Measurements from ENCODE around the gene RFNG.

The RFNG gene

GRCh38 chr17:82094931-82095776, 43.5 kb upstream of the RFNG start:
- Histone ChIP-seq H3K27me3 (ENCODE audit: insufficient read depth, low read depth) (no peaks in the 10 kb centered on the region), H2AFZ (ENCODE audit: low read depth) (no peak overlapping the region), H3K79me2 (ENCODE audit: insufficient read depth, low read depth) (peaks cover 41% of the 10 kb centered on the region), H3K36me3 (ENCODE audit: insufficient read depth) (peaks cover 24% of the 10 kb centered on the region; the same call in 1 of the 2 replicates), H3K4me2 (no peak overlapping the region), H4K20me1 (ENCODE audit: insufficient read depth) (peaks cover 13% of the 10 kb centered on the region; the same call in 1 of the 2 replicates), H3K27ac (no peak overlapping the region; the same call in 1 of the 2 replicates), H3K9ac (no peak overlapping the region), H3K4me3 (IDR thresholded peaks at IDR 0.05; ENCODE audit: insufficient read depth, low read depth, low read length) (no peak overlapping the region), H3K4me1 (ENCODE audit: low read depth, poor library complexity, severe bottlenecking) (peaks cover 27% of the 10 kb centered on the region)
- no peak for TF ChIP-seq CTCF (conservative IDR thresholded peaks at IDR 0.05; ENCODE audit: low read depth, low read length)

DNA sequence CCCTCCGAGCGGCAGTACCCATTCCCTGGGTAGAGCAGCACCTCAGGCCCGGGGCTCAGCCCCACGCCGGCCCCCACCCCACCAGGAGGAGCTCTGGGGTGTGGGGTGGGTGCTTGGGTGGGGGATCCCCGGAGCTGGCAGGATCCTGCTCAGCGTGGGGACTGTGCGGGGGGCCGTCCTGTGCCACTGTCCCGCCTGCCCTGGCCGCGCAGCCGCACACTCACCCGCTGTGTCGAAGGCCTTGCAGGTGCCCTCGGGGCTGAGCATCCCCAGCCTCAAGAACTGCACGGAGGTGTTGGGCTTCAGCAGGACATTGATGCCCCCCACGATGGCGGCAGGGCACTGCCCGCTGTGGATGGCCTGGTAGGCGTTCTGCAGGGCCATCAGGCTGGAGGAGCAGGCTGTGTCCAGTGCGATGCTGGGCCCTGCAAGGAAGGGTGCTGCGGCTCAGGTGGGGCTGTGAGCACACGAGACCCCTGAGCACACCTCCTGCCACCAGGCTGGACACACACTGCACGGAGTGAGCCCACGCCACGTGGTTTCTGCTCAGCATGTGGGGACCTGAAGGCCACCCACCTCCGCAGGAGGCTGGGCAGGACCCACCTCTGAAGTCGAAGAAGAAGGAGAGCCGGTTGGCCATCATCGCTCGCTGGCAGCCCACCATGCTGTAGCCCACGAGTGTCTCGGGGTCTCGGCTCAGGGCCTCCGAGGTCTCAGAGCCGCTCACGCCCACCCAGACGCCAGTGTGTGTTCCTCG, 41.6 kb upstream of the RFNG start:
- Histone ChIP-seq H3K4me2 (no peak overlapping the region), H3K4me3 (IDR thresholded peaks at IDR 0.05; ENCODE audit: insufficient read depth, low read depth, low read length) (no peak overlapping the region), H2AFZ (ENCODE audit: low read depth) (no peak overlapping the region), H3K27me3 (ENCODE audit: insufficient read depth, low read depth) (no peaks in the 10 kb centered on the region), H3K79me2 (ENCODE audit: insufficient read depth, low read depth) (peaks cover 34% of the 10 kb centered on the region), H4K20me1 (ENCODE audit: insufficient read depth) (peaks cover 13% of the 10 kb centered on the region; the same call in 1 of the 2 replicates), H3K9ac (no peak overlapping the region), H3K36me3 (ENCODE audit: insufficient read depth) (peaks cover 24% of the 10 kb centered on the region; the same call in 1 of the 2 replicates), H3K27ac (no peak overlapping the region), H3K4me1 (ENCODE audit: low read depth, poor library complexity, severe bottlenecking) (peaks cover 17% of the 10 kb centered on the region)
- no peak for TF ChIP-seq CTCF (conservative IDR thresholded peaks at IDR 0.05; ENCODE audit: low read depth, low read length)

- Histone ChIP-seq H3K79me2 (ENCODE audit: insufficient read depth, low read depth) (peaks cover 30% of the 10 kb centered on the region), H3K9ac (no peak overlapping the region), H3K27ac (no peak overlapping the region), H4K20me1 (ENCODE audit: insufficient read depth) (peaks cover 13% of the 10 kb centered on the region; the same call in 1 of the 2 replicates), H3K4me2 (no peak overlapping the region), H2AFZ (ENCODE audit: low read depth) (no peak overlapping the region), H3K4me1 (ENCODE audit: low read depth, poor library complexity, severe bottlenecking) (peaks cover 17% of the 10 kb centered on the region), H3K4me3 (IDR thresholded peaks at IDR 0.05; ENCODE audit: insufficient read depth, low read depth, low read length) (no peak overlapping the region), H3K36me3 (ENCODE audit: insufficient read depth) (peaks cover 24% of the 10 kb centered on the region; the same call in 1 of the 2 replicates), H3K27me3 (ENCODE audit: insufficient read depth, low read depth) (no peaks in the 10 kb centered on the region)
- no peak for TF ChIP-seq CTCF (conservative IDR thresholded peaks at IDR 0.05; ENCODE audit: low read depth, low read length)
Observed at GRCh38 chr17:82092628-82092994, 41.0 kb upstream of the RFNG start.

DNA sequence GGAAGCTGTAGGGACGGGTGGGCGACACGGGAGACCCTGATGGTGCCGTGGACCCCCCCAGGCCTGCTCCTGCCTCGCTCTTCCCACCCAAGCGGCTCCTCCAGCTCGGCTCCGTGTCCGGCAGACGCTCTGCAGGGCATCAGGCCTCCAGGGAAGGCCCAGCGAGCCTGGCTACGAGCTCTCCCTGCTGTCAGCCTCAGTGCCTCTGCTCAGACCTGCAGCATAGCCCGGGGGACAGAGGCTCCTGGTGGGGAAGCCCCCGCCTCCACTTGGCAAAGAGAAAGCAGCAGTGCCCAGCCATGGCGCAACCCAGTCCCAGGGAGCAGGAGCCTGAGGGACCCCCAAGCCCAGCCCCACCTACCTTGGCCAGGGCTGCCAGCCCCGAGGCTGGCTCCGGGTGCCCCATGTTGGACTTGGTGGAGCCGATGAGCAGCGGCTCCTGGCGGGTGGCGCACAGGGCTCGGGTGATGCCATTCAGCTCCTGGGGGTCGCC, 40.5 kb upstream of the RFNG start:
- Histone ChIP-seq H3K4me2 (no peak overlapping the region), H3K27me3 (ENCODE audit: insufficient read depth, low read depth) (no peaks in the 10 kb centered on the region), H3K79me2 (ENCODE audit: insufficient read depth, low read depth) (peaks cover 25% of the 10 kb centered on the region), H3K36me3 (ENCODE audit: insufficient read depth) (peaks cover 24% of the 10 kb centered on the region; the same call in 1 of the 2 replicates), H3K4me3 (IDR thresholded peaks at IDR 0.05; ENCODE audit: insufficient read depth, low read depth, low read length) (no peak overlapping the region), H2AFZ (ENCODE audit: low read depth) (no peak overlapping the region), H4K20me1 (ENCODE audit: insufficient read depth) (peaks cover 13% of the 10 kb centered on the region; the same call in 1 of the 2 replicates), H3K27ac (no peak overlapping the region), H3K4me1 (ENCODE audit: low read depth, poor library complexity, severe bottlenecking) (peaks cover 17% of the 10 kb centered on the region), H3K9ac (no peak overlapping the region)
- no peak for TF ChIP-seq CTCF (conservative IDR thresholded peaks at IDR 0.05; ENCODE audit: low read depth, low read length)

Measured in KMS-11 (cell line).